ENCODE results near the gene GLS2. TPM values are rescaled to one million over a fixed set of nuclear protein-coding genes. Genes with fewer than 3 reads are reported as not detected.

GLS2 gene
- total and polyA plus RNA-seq, 10 of the 15 experiments (the other 5 are each of a cell fraction or from before 2014, with no cell fraction given): 0.64 to 6.4 (median 3.3) TPM

- TF ChIP-seq ATF3 (IDR thresholded peaks at IDR 0.05; ENCODE audit: borderline replicate concordance, extremely low read depth, low read depth, low read length): no peak
Measured at GRCh38 chr12:56490360-56490759, 2.4 kb upstream of the GLS2 start (continued).

- no peak for TF ChIP-seq NBN (IDR thresholded peaks at IDR 0.05)
- TF ChIP-seq GATAD2B (conservative IDR thresholded peaks at IDR 0.05; ENCODE audit: low read depth): no peak
- TF ChIP-seq USF1 (IDR thresholded peaks at IDR 0.05; ENCODE audit: borderline replicate concordance, extremely low read length, insufficient read depth, low read depth, low read length): peak; percentile 24
- no peak for TF ChIP-seq HDAC6 (IDR thresholded peaks at IDR 0.05; ENCODE audit: unreplicated experiment)
- TF ChIP-seq SIN3A (IDR thresholded peaks at IDR 0.05; ENCODE audit: low read depth, low read length): no peak
- no peak for TF ChIP-seq SREBF2 (IDR thresholded peaks at IDR 0.05; ENCODE audit: low read length)
- no peak for TF ChIP-seq ATF3 (IDR thresholded peaks at IDR 0.05; ENCODE audit: borderline replicate concordance, extremely low read depth, low read depth, low read length)
- no peak for TF ChIP-seq FOS (IDR thresholded peaks at IDR 0.05; ENCODE audit: borderline replicate concordance, extremely low read depth, insufficient read length)
- no peak for TF ChIP-seq NRF1 (conservative IDR thresholded peaks at IDR 0.05; ENCODE audit: low read depth, low read length)
- TF ChIP-seq BHLHE40 (IDR thresholded peaks at IDR 0.05; ENCODE audit: borderline replicate concordance in 1 of 2, low read depth in 2 of 2, low read length in 1 of 2): peak; percentile 28 to 63; a peak in 2 of 4 replicates
- 0 out of 3 replicates have a peak, but pooled peaks of 1 of the 2 experiments have one; percentile 40 for TF ChIP-seq EGR1 (IDR thresholded peaks at IDR 0.05; ENCODE audit: borderline replicate concordance in 1 of 2, low read depth in 2 of 2, low read length in 2 of 2)
- peak; percentile 34 for TF ChIP-seq POLR2A (IDR thresholded peaks at IDR 0.05; ENCODE audit: low read depth, low read length)
- no peak for TF ChIP-seq STAT3 (IDR thresholded peaks at IDR 0.05; ENCODE audit: low read depth, low read length)
- TF ChIP-seq JUND (IDR thresholded peaks at IDR 0.05; ENCODE audit: low read depth, low read length): no peak
- TF ChIP-seq BCL11A (IDR thresholded peaks at IDR 0.05; ENCODE audit: low read depth, low read length): no peak
- DNase-seq (ENCODE audit: low read depth, low spot score) (no peak), ATAC-seq (peak; percentile 65), FAIRE-seq (no peak)
- Histone ChIP-seq H3K4me2 (ENCODE audit: control insufficient read depth, insufficient read depth) (peak overlapping the region; percentile 97), H3K27me3 (replicated peaks in 1 of 2; ENCODE audit: control insufficient read depth in 2 of 2, insufficient read depth in 2 of 2, low read length in 1 of 2) (peaks cover 0 to 2% of the 10 kb centered on the region in 2 experiments; a peak in 2 of 4 replicates), H3K9ac (ENCODE audit: control insufficient read depth, insufficient read depth, low read length) (peak overlapping the region; percentile 41; the same call in 1 of the 2 replicates), H3K27ac (ENCODE audit: control insufficient read depth, insufficient read depth) (no peak overlapping the region), H2AFZ (ENCODE audit: control insufficient read depth, low read depth, low read length) (peak overlapping the region; percentile 59), H3K4me3 (peak overlapping the region; percentile 71), H3K79me2 (ENCODE audit: control insufficient read depth, insufficient read depth, low read length) (no peaks in the 10 kb centered on the region), H3K9me3 (replicated peaks; ENCODE audit: control insufficient read depth, insufficient read depth, low read length) (no peaks in the 10 kb centered on the region), H3K4me1 (ENCODE audit: control insufficient read depth, insufficient read depth, low read length) (peaks cover 4% of the 10 kb centered on the region; the same call in 1 of the 2 replicates), H3K36me3 (ENCODE audit: control insufficient read depth in 2 of 2, insufficient read depth in 2 of 2, low read length in 1 of 2) (no peaks in the 10 kb centered on the region), H4K20me1 (ENCODE audit: control insufficient read depth, insufficient read depth) (no peaks in the 10 kb centered on the region)
- intact Hi-C loops (cut with micrococcal nuclease; ENCODE audit: unreplicated experiment): no loop called here
- POLR2A ChIA-PET: no interaction called here
- CTCF ChIA-PET: interaction anchor here (0.6 kb wide), 1 partner anchor 142 kb away, joined by 3 read pairs; no protein-coding TSS in a partner anchor
- in situ Hi-C loops (cut with MboI): no loop called here
- 16% methylated on average over 44 of the region's 44 CpGs for WGBS (ENCODE audit: insufficient coverage, insufficient replicate concordance, low lambda C conversion rate, missing lambda C conversion rate)
- BruUV-seq (replicated peaks): no TSS peak
- SMC1A ChIA-PET (ENCODE audit: uncharacterized antibody, unreplicated experiment): no interaction called here
- RAD21 ChIA-PET (ENCODE audit: unreplicated experiment): interaction anchor here (0.7 to 1.3 kb wide), 2 partner anchors 149 to 1295 kb away, joined by 3 read pairs; no protein-coding TSS in a partner anchor
Measured at GRCh38 chr12:56487448-56488040, 417 bp downstream of the GLS2 start.

Data from GM12878 (cell line).